NCI-H1048 (cell line): ENCODE data around the gene KAT14.
"Not testable (repeated sequence)": the region's sequence is repeated elsewhere in the genome, so short reads cannot be mapped to it uniquely, and the experiment has no call there.

Source experiments
- DNase-seq: peaks from one replicate; lab custom pipeline; 2025; lab: John Stamatoyannopoulos, UW

KAT14 gene

DNA sequence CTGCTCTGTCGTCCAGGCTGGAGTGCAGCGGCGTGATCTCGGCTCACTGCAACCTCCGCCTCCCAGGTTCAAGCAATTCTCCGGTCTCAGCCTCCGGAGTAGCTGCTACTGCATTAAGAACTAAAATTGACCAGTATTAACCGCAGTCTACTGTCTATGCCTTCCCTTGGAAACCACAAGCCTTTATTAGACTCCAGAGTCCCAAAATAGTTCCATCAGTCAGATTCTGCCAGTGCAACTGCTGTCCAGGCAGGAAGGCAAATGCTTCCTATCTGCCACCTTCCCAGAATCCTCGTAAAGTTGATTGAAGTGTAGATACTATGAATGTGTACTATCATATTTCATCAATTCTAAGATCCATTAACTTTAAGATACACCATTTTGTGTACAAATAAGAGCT is 16.7 kb downstream of the KAT14 start:
- DNase-seq = no peak

DNA sequence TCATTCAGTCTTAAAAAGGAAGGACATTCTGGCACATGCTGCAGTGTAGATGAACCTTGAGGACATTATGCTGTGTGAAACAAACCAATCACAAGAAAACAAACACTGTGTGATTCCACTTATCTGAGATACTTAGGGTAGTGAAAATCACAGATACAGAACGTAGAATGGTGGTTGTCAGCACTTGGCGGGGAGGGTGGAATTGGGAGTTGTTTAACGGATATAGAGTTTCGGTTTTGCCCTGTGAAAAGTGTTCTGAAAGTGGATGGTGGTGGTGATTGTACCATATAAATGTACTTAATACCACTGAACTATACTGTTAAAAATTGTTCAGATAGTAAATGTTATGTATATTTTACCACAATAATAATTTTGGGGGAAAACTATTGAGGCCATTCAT is 18.4 kb downstream of the KAT14 start:
- DNase-seq = no peak

DNA sequence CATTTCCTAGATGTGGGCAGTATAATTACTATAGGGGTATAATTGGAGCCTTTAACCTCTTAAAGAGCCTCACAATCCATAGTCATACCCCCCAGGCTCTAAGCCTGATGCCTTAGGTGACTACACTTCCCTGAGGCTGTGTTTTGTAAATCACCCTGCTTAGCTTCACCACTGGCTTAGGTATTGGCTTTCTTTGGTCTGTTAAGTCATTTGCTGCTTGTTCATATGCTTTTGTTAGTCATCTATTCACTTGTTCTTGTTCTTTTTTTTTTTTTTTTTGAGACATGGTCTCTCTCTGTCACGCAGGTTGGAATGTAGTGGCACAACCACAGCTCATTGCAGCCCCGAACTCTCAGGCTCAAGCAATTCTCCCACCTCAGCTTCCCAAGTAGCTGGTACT is 26.7 kb downstream of the KAT14 start:
- DNase-seq = no peak

GRCh38 chr20:18165553-18165952 is 27.9 kb downstream of the KAT14 start:
- no peak for DNase-seq

GRCh38 chr20:18166241-18166881 is 28.7 kb downstream of the KAT14 start:
- DNase-seq = no peak

DNA sequence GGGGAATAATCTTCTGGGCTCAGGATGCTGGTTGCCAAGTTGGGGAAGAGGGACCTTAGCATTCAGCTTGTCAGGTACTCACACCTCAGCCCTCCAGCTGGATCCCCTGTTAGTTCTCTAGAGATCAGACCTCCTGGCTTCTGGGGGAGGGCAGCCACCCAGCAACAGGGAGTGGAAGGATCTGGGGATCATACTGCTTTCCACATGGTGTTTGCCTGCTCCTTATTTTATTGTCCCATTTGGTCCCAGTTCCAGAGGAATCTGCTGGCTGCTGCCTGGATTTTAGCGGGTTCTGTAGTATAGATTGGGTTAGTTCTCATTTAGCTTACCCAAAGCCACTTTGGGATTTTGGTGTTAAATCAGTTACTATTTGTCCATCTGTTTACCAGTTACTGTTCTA is 29.3 kb downstream of the KAT14 start:
- no peak for DNase-seq

- DNase-seq = no peak
Measured at GRCh38 chr20:18172379-18172778, 34.7 kb downstream of the KAT14 start.

- DNase-seq = no peak
Measured at GRCh38 chr20:18174906-18175683, 37.4 kb downstream of the KAT14 start.

GRCh38 chr20:18176318-18176785 is 38.7 kb downstream of the KAT14 start:
- DNase-seq = no peak

GRCh38 chr20:18180366-18180765 is 42.7 kb downstream of the KAT14 start:
- DNase-seq = not testable (repeated sequence)

GRCh38 chr20:18180815-18181214 is 43.2 kb downstream of the KAT14 start:
- no peak for DNase-seq

DNA sequence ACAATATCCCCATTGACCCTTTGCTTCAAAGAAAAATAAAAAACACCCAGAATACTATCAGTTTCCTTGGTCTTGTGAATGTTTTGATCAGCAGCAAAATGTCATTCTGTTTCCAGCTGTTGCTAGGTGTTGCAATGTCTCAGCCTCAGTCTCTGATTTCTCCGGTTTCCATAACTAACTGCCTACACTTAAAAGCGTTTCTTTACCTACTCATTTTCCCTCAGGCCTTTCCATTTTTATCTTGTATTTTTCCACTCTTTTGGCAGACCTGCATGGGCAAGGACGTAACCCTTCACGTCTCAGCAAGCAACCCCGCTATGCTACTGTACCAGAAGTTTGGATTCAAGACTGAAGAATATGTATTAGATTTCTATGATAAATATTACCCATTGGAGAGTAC is 49.4 kb downstream of the KAT14 start:
- DNase-seq = no peak

DNA sequence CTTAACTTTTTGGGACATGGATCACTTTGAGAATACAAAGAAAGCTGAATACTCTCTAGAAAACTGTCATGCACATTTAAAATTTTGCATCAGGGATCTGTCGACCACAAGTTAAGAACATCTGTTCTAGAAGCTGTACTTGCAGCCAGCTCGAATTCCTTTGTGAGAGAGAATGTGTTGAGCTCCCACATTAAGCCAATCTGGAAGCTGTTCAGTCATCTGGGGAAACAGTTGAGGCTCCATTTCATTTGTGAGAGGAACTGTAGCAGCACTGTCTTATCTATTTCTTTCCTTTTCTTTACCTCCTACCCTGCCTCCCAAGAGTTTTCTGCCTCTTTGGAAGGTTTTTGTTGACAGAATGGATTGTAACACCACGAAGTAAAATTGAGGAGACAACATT is 50.8 kb downstream of the KAT14 start:
- DNase-seq = no peak

DNA sequence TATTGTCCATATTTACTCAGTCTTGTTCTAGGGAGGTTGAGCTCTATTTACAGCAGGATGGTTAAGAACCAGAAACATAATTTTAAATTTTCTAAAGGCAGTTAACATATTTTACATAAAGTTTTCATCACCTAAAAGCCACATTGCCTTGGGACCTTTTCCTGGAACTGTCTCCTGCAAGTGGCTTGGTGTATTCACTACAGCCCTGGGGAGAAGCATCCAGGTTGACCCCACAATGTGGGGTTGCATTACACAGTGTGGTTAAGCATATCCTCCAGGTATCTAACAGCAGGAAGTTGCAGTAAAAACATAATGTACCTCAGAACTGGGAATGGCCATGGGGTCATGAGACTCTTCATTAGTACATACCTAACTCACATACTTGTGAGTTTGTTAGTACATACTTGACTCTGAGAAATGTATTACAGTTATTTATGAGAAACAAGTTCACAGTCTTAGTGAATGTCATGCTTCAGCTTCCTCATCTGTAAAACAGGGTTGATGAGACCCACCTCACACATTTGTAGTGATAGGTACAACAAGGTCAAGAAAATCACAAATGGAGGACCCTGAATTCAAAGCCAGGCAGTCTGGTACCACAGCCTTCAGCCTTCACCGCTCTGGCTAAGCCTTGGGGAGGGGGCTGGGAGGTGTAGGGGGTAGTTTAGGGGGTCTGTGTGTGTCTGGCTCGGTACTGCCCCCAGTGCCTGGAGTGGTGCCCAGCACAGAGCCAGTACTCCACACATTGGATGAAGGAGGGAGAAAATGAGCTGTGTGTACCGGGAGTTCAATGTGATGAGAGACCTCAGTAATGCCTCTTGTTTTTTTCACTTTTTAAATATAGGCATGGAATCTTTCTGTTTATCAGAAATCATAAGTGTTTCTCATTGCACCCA is 52.9 kb downstream of the KAT14 start:
- no peak for DNase-seq

DNA sequence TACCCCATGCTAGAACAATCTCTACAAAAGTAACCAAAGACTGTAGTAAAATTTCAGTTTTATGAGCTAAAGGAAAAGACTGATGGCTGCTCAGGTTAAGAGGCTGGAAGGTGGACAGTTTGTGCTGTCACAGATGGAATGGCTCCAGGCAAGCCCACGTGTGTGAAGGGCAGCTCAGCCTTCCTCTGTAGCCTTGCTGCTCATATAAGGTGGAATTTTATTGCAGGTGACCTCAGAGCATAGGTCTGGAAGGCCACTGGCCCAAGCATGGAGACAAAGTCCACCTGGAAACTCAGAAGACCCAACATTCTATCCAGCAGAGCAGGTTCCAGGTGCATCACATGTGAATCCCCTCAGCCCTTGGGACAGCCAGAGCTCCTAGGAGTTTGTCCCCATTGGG is 53.6 kb downstream of the KAT14 start:
- DNase-seq = no peak

- DNase-seq = not testable (repeated sequence)
Measured at GRCh38 chr20:18194461-18194860, 56.8 kb downstream of the KAT14 start.

DNA sequence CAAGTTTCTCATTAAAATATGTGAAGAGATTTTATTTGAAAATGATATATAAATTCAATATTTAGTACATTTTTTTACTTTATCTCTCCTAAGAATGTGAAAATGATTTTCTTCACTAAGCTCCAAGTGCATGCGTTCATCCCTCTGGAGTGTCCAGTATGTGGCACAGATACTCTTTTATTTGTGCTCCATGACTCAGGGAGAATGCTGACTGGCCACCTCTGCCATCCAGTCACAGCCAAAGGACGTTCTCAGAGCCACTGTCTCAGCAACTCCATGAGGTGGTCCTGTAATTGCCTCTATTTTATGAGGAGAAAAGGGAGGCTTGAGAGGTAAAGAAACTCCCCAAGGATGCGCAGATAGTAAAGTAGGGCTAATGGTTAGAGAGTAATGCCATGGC is 58.3 kb downstream of the KAT14 start:
- no peak for DNase-seq

DNA sequence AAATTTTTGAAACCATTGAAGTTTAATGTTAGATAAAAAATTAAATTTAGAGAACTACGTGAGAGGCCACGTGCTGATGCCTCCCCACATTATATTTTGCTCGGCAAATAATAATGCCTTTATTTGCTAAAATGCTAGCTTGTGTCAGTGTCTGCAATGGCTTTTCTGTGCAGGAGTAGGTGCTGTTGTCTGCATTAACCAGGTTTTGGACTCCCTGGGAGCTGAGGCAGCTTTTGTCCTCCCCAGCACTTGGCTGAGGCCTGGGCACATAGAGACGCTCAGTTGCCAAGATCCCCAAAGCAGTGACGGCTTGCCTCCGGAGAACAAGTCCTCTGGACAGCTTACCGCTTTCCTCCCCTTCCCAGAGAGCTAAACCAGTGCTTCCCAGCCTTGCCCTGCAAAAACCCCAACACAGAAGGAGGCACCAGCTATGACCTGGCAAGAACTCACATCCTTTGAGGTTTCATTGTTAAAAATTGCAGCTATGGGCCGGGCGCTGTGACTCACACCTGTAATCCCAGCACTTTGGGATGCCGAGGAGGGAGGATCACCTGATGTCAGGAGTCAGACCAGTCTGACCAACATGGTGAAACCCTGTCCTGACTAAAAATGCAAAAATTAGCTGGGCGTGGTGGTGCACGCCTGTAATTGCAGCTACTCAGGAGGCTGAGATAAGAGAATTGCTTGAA is 59.9 kb downstream of the KAT14 start:
- no peak for DNase-seq

- no peak for DNase-seq
Measured at GRCh38 chr20:18202966-18203365, 65.3 kb downstream of the KAT14 start.

GRCh38 chr20:18203700-18204099 is 66.0 kb downstream of the KAT14 start:
- DNase-seq = not testable (repeated sequence)

DNA sequence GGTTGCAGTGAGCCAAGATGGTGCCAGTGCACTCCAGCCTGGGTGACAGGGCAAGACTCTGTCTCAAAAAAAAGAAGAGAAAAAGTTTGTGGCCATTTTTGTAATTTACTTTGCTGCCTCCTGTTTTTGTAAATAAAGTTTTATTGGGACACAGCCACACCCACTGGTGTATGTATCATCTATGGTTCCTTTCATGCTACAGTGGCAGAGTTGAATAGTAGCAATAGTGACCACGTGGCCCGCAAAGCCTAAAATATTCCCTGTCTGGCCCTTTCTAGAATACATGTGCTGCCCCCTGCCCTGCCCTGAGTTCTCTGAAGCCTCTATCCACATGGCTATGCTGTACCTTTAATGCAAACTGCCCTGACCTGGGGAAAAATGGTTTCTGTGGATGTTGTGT is 75.3 kb downstream of the KAT14 start:
- DNase-seq = no peak

- DNase-seq = no peak
Measured at GRCh38 chr20:18215566-18215965, 77.9 kb downstream of the KAT14 start.
